NCI-H2227 (cell line): ENCODE measurements around the gene CREB5.

ENCODE experiments used
- DNase-seq: peaks from one replicate; lab custom pipeline; 2025; ENCODE audit not compliant: unreplicated experiment; lab: John Stamatoyannopoulos, UW

Gene CREB5

GRCh38 chr7:28630350-28630749, 218.0 kb downstream of the CREB5 start:
- DNase-seq = no peak

- DNase-seq = no peak
Measured at GRCh38 chr7:28631995-28632394, 219.7 kb downstream of the CREB5 start.

DNA sequence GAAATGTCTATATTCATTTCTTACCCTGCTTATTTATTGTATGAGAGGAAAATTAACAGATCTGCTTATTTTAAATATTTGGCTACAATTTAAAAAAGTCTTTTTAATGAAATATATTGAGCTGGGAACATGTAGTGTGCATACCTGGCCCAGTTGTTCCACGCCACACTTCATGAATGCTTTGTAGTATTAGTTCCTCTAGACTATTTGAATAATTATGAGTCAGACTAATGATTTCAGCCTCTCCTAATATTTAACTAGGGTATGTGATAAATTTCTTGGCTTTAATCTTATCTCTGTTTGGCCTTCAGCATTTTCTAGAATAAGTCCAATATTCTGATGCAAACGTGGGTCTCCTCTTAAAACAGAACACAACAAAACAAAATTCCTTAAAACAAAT, 226.6 kb downstream of the CREB5 start:
- DNase-seq = no peak

DNA sequence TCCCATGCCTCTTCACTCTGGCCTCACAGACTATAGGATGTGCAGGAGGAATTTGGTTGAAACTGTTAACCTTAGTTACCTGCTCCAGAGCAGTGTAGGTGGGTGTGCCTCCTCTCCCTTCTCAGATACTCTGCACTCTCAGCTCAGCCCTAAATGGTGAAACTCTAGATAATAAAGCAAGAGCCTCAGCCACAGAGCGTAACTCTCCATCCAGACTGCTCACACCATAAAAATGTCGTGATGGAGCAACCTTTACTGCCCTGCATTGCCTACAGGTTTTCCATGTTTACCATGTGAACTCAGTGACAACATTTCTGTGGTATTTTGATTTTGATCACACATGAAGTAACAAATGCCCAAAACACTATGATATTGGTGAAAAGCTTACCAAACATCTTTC, 227.7 kb downstream of the CREB5 start:
- no peak for DNase-seq

GRCh38 chr7:28641752-28642545, 229.6 kb downstream of the CREB5 start:
- DNase-seq = no peak

GRCh38 chr7:28643188-28643569, 230.9 kb downstream of the CREB5 start:
- DNase-seq = no peak

- no peak for DNase-seq
Measured at GRCh38 chr7:28643584-28644340, 231.4 kb downstream of the CREB5 start.

GRCh38 chr7:28645866-28646265, 233.5 kb downstream of the CREB5 start:
- DNase-seq = no peak

- no peak for DNase-seq
Measured at GRCh38 chr7:28646376-28647075, 234.2 kb downstream of the CREB5 start.

GRCh38 chr7:28647076-28647421, 234.7 kb downstream of the CREB5 start:
- DNase-seq = no peak

DNA sequence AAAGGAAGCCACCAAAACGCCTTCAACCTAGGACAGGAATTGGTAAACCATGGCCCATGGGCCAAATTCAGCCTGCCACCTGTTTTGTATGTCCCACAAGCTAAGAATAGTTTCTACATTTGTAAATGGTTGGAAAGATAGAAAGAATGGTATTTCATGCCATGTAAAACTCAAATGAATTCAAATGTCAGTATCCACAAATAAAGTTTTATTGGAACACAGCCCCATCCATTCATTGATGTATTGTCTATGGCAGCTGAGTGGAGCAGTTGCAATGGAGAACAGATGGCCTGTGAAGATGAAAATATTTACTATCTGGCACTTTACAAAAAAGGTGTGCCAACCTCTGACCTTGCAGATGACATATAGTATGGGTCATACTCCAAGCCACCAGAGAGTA, 236.9 kb downstream of the CREB5 start:
- DNase-seq = no peak

- DNase-seq = no peak
Measured at GRCh38 chr7:28649811-28650210, 237.5 kb downstream of the CREB5 start.

DNA sequence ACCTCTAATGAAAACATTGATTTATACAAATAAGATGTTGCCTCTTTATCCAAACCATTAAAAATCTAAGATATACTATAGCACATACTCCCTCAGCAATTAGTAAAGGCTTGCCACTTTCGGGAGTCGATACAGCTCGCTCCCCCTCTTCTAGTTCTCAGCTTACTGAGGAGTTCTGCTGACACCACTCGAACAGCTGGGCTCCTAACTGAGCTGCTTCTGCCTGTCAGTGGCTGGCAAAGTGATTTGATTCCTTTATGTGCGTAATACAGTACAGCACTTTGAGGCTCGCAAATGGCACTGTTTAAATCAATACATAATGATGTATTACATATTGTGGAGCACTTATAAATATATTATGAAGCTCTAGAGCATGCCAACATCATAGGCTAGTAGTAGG, 241.8 kb downstream of the CREB5 start:
- DNase-seq = peak; percentile 40

DNA sequence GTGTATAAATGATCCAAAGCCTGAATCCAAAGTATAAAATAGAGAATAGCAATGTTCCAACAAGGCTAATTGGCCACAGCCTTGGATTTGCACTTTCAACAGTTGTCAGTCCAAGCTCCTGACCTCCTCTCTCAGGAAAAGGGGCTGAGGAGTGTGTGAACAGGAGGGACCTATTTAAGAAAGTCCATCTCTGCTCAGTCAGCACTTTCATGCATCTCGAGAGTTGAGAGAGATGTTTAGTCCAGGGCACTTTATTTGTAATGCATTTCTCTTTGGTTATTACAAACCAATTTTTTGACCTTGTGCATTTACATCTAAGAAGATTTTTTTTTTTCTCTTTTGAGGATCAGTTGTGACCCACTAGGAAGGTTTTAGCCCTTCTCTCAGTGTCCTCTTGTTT, 244.2 kb downstream of the CREB5 start:
- no peak for DNase-seq

- peak; percentile 42 for DNase-seq
Measured at GRCh38 chr7:28658381-28658780, 246.1 kb downstream of the CREB5 start.

- DNase-seq = no peak
Measured at GRCh38 chr7:28660132-28660531, 247.8 kb downstream of the CREB5 start.

DNA sequence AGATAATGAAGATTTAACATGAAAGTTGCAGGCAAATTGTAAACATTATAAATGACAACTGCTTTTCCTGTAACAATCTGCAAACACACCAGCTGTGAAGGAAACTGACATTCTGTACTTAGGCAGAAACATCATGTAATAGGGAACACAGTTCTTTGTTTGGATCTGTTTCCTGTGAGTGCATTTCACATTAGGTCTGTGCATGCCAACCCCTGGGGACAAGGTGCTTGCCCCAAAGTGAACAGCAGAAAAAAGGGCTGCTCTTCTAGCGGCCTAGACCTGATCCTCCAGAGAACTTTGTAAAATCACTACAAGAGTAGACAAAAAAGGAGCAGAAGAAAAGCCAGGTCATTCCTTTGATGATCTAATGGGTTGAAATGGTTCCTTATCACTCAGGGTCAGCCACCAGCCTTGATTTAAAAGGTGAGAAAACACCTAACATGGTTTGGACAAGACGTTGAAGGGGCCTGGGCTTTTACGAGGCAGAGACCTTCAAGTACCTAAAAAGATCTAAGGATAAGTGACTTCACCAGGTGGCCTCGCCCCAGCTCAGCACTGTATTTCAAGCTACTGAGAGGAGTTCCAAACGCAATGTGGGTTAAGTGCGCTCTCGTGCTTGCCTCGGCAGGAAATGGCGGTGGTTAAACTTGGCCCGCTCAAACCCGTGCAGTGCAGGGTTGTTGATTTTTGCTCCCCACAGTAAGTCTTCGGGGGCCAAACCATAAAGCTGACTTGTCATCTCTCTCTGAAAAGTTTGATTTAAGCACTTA, 249.7 kb downstream of the CREB5 start:
- DNase-seq = no peak

DNA sequence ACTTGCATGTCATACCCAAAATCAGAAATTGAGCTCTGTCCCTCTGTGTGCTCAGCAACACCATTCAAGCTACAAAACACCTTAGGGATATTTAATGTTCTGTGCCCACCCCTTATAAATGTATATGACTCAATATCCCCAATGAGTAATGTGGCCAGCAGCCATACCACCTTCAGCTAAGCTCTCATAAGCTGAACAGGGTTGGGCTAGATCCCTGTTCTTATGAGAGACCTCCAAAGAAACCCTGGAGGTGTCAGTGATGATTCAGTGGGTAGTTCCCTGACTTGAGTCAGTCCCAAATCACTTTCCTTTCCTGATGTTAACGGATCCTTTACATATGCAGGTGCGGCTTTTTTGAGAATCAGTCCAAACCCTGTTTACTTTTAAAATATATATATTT, 253.8 kb downstream of the CREB5 start:
- DNase-seq = no peak

- no peak for DNase-seq
Measured at GRCh38 chr7:28668085-28668484, 255.8 kb downstream of the CREB5 start.

GRCh38 chr7:28669330-28669729, 257.0 kb downstream of the CREB5 start:
- no peak for DNase-seq

DNA sequence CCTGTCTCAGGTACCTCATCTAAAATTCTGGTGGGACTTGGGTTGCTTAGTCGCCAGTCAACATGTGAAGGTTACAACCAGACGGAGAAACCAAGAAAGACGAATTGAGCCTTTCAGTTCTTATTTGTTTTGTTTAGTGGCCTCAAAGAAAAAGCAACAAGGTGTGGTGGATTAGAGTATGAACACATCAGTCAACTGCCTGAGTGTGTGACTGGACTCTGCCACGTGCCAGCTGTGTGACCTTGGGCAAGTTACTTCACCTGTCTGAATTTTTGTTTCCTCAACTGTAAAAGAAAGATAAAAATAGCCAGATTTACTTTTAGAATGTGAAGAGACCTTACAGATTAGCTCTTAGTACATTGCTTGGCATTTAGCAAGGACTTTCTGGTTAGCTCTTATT, 259.2 kb downstream of the CREB5 start:
- no peak for DNase-seq
